Mammary epithelial cell (primary cell): ENCODE measurements around the gene PELI2.

Source experiments
- EZH2 ChIP-seq: IDR thresholded peaks from 2 replicates; pipeline ENCODE4 v1.6.1; 2012; ENCODE audit warnings: low read length, inconsistent platforms, borderline replicate concordance
- TF ChIP-seq, protein P1 (sequence below), 2 donors: IDR thresholded peaks in 1 of 2; conservative IDR thresholded peaks in 1 of 2; 2 replicates each; pipeline ENCODE4 v1.5.1; 2011 to 2012; ENCODE audit warnings: inconsistent platforms in 2 of 2, low read length in 2 of 2, mild to moderate bottlenecking in 2 of 2, control low read depth in 1 of 2, low read depth in 1 of 2; ENCODE audit not compliant: insufficient read depth in 1 of 2; ENCODE audit errors: extremely low read depth in 1 of 2

DNA sequence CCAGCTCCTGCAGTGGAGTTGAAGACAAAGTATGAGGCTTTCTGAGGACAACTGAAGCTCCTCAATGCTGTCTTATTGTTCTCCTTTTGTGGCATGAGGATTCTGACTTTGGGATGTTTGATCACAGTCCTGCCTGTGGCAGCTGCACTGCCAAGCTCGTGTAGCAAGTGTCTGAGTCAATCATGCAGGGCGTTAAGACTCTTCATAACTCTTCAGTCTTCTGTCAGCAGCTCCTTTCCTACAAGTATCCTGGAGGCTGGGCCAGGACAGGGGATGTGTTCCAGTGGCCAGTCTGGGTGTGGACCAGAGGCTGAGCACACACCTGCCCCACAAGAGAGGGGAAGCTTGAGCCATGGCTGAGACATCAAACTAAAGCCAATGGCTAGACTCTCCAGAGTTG lies 94.3 kb downstream of the PELI2 start:
- TF ChIP-seq, protein P1, sequence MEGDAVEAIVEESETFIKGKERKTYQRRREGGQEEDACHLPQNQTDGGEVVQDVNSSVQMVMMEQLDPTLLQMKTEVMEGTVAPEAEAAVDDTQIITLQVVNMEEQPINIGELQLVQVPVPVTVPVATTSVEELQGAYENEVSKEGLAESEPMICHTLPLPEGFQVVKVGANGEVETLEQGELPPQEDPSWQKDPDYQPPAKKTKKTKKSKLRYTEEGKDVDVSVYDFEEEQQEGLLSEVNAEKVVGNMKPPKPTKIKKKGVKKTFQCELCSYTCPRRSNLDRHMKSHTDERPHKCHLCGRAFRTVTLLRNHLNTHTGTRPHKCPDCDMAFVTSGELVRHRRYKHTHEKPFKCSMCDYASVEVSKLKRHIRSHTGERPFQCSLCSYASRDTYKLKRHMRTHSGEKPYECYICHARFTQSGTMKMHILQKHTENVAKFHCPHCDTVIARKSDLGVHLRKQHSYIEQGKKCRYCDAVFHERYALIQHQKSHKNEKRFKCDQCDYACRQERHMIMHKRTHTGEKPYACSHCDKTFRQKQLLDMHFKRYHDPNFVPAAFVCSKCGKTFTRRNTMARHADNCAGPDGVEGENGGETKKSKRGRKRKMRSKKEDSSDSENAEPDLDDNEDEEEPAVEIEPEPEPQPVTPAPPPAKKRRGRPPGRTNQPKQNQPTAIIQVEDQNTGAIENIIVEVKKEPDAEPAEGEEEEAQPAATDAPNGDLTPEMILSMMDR (conservative IDR thresholded peaks at IDR 0.05 in 1 of 2, IDR thresholded peaks at IDR 0.05 in 1 of 2; ENCODE audit: extremely low read depth in 1 of 2, insufficient read depth in 1 of 2, low read depth in 1 of 2, low read length in 2 of 2), result no peak
- TF ChIP-seq EZH2, result no peak
